Mucosa of rectum (tissue), 2 donors: Measurements from ENCODE around the gene POLR1G.
A peak's percentile ranks its signal among the peaks of the same experiment; 100 is the strongest.
"Not testable (repeated sequence)": the region's sequence is repeated elsewhere in the genome, so short reads cannot be mapped to it uniquely, and the experiment has no call there.

Source experiments
- H3K27ac ChIP-seq, 2 donors: one replicate each; pipeline ENCODE4 v1.7.0; 2013; ENCODE audit warnings: inconsistent platforms in 2 of 2, low read depth in 2 of 2, low read length in 2 of 2
- H3K27me3 ChIP-seq, 2 donors: one replicate each; pipeline ENCODE4 v1.7.0; 2013; ENCODE audit warnings: low read length in 2 of 2; ENCODE audit not compliant: control insufficient read depth in 2 of 2, insufficient read depth in 2 of 2
- H3K36me3 ChIP-seq, 2 donors: one replicate each; pipeline ENCODE4 v1.7.0; 2013; ENCODE audit warnings: low read length in 2 of 2; ENCODE audit not compliant: control insufficient read depth in 2 of 2, insufficient read depth in 2 of 2
- H3K4me1 ChIP-seq, 2 donors: one replicate each; pipeline ENCODE4 v1.7.0; 2013; ENCODE audit warnings: low read length in 2 of 2, mild to moderate bottlenecking in 1 of 2; ENCODE audit not compliant: control insufficient read depth in 2 of 2, insufficient read depth in 2 of 2
- H3K4me3 ChIP-seq, 2 donors: one replicate each; pipeline ENCODE4 v1.7.0; 2013; ENCODE audit warnings: low read length in 2 of 2
- H3K9ac ChIP-seq, 2 donors: one replicate each; pipeline ENCODE4 v1.7.0; 2013; ENCODE audit warnings: low read length in 2 of 2, low read depth in 1 of 2, mild to moderate bottlenecking in 1 of 2
- H3K9me3 ChIP-seq, 2 donors: one replicate each; pipeline ENCODE4 v1.7.0; 2013; ENCODE audit warnings: low read length in 2 of 2; ENCODE audit not compliant: control insufficient read depth in 2 of 2
- donor health status: healthy.
- donor health status: Normal muscosa, but diverticular disease.

POLR1G gene

DNA sequence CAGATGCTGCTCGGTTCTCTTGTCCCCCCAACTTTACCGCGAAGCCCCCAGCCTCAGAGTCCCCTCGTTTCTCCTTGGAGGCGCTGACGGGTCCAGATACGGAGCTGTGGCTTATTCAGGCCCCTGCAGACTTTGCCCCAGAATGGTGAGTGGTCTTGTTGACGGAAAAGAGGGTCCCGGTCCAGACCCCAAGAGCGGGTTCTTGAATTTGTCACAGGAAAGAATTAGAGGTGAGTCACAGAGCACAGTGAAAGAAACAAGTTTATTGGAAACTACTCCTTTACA is 589 bp downstream of the POLR1G start:
- Histone ChIP-seq H3K27me3 (no peaks in the 10 kb centered on the region), H3K9ac (peak overlapping the region; percentile 61 to 77), H3K27ac (no peak overlapping the region), H3K4me3 (peak overlapping the region; percentile 94 to 96), H3K4me1 (peaks cover 35 to 46% of the 10 kb centered on the region in 2 donors), H3K9me3 (no peaks in the 10 kb centered on the region), H3K36me3 (peaks cover 0 to 1% of the 10 kb centered on the region in 2 donors)

DNA sequence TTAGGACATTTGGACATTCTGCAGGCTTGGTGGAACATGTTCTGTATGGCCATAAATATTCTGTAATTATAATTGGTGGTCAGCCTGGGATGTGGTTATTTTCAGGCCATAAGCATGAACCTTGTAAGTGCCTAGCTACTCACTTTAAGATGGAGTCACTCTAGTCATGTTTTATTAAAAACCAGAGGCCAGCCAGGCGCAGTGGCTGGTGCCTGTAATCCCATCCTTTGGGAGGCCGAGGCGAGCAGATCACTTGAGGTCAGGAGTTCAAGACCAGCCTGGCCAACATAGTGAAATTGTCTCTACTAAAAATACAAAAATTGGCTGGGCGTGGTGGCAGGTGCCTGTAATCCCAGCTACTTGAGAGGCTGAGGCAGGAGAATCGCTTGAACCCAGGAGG is 1.1 kb downstream of the POLR1G start:
- not testable (repeated sequence) for H3K27me3 ChIP-seq, H3K4me3 ChIP-seq, H3K9me3 ChIP-seq, H3K27ac ChIP-seq, H3K9ac ChIP-seq, H3K36me3 ChIP-seq
- peaks cover 33 to 43% of the 10 kb centered on the region in 2 donors for H3K4me1 ChIP-seq

DNA sequence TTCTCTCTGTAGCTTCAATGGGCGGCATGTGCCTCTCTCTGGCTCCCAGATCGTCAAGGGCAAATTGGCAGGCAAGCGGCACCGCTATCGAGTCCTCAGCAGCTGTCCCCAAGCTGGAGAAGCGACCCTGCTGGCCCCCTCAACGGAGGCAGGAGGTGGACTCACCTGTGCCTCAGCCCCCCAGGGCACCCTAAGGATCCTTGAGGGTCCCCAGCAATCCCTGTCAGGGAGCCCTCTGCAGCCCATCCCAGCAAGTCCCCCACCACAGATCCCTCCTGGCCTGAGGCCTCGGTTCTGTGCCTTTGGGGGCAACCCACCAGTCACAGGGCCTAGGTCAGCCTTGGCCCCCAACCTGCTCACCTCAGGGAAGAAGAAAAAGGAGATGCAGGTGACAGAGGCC is 1.7 kb downstream of the POLR1G start:
- H3K27ac ChIP-seq = no peak overlapping the region
- no peak overlapping the region for H3K4me3 ChIP-seq

DNA sequence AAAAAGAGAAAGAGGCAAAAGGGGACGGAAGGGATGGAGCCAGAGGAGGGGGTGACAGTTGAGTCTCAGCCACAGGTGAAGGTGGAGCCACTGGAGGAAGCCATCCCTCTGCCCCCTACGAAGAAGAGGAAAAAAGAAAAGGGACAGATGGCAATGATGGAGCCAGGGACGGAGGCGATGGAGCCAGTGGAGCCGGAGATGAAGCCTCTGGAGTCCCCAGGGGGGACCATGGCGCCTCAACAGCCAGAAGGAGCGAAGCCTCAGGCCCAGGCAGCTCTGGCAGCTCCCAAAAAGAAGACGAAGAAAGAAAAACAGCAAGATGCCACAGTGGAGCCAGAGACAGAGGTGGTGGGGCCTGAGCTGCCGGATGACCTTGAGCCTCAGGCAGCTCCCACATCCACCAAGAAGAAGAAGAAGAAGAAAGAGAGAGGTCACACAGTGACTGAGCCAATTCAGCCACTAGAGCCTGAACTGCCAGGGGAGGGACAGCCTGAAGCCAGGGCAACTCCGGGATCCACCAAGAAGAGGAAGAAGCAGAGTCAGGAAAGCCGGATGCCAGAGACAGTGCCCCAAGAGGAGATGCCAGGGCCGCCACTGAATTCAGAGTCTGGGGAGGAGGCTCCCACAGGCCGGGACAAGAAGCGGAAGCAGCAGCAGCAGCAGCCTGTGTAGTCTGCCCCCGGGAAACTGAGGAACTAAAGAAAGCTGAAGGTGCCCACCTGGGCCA is 2.5 kb downstream of the POLR1G start:
- peaks cover 22 to 29% of the 10 kb centered on the region in 2 donors for H3K4me1 ChIP-seq
- H3K27me3 ChIP-seq = no peaks in the 10 kb centered on the region
- no peak overlapping the region for H3K9ac ChIP-seq
- no peaks in the 10 kb centered on the region for H3K9me3 ChIP-seq
- H3K4me3 ChIP-seq = no peak overlapping the region
- no peak overlapping the region for H3K27ac ChIP-seq
- peaks cover 4 to 12% of the 10 kb centered on the region in 2 donors for H3K36me3 ChIP-seq

More for the DNA sequence above, 1.7 kb downstream of the POLR1G start:
- Histone ChIP-seq H3K36me3 (peaks cover 0 to 7% of the 10 kb centered on the region in 2 donors), H3K4me1 (peaks cover 30 to 37% of the 10 kb centered on the region in 2 donors), H3K9ac (no peak overlapping the region), H3K9me3 (no peaks in the 10 kb centered on the region), H3K27me3 (no peaks in the 10 kb centered on the region)

DNA sequence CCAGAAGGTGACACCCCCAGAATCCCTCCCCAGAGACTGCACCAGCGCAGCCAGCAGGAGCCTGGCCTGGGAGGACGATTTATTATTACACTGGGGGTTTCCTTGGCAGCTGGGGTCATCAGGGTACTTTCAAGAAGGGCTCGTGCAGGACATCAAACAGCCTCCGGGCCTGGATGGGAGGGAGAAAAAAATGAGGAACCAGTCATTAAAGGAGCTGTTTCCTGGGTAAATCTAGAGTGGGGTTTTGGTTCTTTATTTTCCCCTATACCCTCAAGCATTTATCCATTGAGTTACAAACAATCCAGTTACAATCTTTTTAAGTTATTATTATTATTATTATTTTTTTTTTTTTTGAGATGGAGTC is 3.1 kb downstream of the POLR1G start:
- Histone ChIP-seq H3K9ac (no peak overlapping the region), H3K9me3 (no peaks in the 10 kb centered on the region), H3K36me3 (peaks cover 5 to 17% of the 10 kb centered on the region in 2 donors), H3K27ac (no peak overlapping the region), H3K4me1 (peaks cover 17 to 24% of the 10 kb centered on the region in 2 donors), H3K4me3 (no peak overlapping the region), H3K27me3 (no peaks in the 10 kb centered on the region)

DNA sequence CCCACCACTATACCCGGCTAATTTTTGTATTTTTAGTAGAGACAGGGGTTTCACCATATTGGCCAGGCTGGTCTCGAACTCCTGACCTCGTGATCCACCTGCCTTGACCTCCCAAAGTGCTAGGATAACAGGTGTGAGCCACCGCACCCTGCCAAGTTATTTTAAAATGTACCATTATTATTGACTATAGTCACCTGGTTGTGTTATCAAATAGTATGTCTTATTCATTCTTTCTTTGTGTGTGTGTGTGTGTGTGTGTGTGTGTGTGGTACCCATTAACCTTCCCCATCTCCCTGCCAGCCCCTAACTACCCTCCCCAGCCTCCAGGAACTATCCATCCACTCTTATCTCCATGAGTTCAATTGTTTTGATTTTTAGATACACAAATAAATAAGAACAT is 3.9 kb downstream of the POLR1G start:
- H3K27ac ChIP-seq, H3K9ac ChIP-seq, H3K4me3 ChIP-seq, H3K27me3 ChIP-seq, H3K9me3 ChIP-seq: not testable (repeated sequence)
- peaks cover 7 to 20% of the 10 kb centered on the region in 2 donors for H3K36me3 ChIP-seq
- H3K4me1 ChIP-seq = peaks cover 11 to 17% of the 10 kb centered on the region in 2 donors

DNA sequence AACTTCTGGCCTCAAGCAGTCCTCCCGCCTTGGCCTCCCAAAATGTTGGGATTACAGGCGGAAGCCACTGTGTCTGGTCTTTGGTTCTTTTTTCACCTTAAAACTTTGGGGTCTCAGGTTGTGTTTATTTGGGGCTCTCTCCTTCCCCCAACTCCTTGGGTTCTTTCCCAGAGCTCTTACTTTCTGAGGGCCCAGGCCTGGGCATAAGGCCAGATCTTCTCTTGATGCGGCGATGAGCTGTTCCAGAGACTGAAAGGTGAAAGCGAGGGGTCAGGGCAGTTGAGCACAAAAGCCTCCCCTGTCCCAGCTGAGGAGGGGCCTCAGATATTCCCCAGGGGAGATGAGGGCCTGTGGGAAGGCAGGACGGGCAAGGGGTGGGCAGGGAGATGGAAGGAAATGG is 7.1 kb downstream of the POLR1G start:
- Histone ChIP-seq H3K27ac (no peak overlapping the region), H3K27me3 (no peaks in the 10 kb centered on the region), H3K4me3 (no peak overlapping the region), H3K36me3 (peaks cover 11 to 24% of the 10 kb centered on the region in 2 donors), H3K9me3 (no peaks in the 10 kb centered on the region), H3K4me1 (no peaks in the 10 kb centered on the region), H3K9ac (no peak overlapping the region)

DNA sequence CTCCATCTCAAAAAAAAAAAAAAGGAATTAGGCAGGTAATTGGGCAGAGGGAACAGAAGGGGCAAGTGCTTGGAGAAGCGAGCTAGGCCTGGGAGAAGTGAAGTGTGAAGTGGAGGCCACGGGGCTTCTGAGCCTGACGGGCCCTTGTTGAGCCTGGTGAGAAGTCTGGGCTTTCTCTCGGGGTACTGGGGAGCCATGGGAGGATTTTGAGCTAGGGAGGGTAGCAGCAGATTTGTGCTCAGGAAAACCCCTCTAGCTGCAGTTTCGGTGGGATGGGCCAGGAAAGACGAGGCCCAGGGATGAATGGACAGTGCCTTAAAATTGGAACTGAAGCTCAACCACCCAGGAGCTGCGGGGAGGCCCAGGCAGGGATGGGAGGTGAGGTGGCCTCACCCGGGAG is 8.0 kb downstream of the POLR1G start:
- Histone ChIP-seq H3K36me3 (peaks cover 11 to 30% of the 10 kb centered on the region in 2 donors), H3K4me1 (peaks cover 0 to 5% of the 10 kb centered on the region in 2 donors), H3K27ac (no peak overlapping the region), H3K9ac (no peak overlapping the region), H3K9me3 (no peaks in the 10 kb centered on the region), H3K4me3 (no peak overlapping the region), H3K27me3 (no peaks in the 10 kb centered on the region)

DNA sequence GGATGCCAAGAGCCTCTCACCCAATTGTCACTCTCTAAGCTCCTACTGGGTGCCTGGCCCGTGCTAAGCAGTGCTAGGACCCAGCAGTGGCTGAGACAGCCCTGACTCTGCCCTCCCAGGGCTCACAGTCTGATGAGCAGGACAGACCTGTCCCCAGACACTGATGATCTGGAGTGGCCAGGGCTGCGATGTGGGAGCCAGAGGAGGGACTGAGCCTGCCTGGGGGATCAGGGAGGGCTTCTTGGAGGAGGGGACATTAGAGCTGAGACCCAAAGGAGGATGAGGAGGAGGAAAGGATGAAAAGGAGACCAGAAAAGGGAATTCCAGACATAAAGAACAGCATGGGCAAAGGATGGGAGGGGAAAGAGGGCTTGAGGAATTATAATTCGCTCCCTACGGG is 10.7 kb downstream of the POLR1G start:
- Histone ChIP-seq H3K36me3 (peaks cover 11 to 36% of the 10 kb centered on the region in 2 donors), H3K4me1 (peaks cover 4 to 5% of the 10 kb centered on the region in 2 donors), H3K4me3 (no peak overlapping the region), H3K9ac (no peak overlapping the region), H3K27me3 (no peaks in the 10 kb centered on the region), H3K9me3 (no peaks in the 10 kb centered on the region), H3K27ac (no peak overlapping the region)

DNA sequence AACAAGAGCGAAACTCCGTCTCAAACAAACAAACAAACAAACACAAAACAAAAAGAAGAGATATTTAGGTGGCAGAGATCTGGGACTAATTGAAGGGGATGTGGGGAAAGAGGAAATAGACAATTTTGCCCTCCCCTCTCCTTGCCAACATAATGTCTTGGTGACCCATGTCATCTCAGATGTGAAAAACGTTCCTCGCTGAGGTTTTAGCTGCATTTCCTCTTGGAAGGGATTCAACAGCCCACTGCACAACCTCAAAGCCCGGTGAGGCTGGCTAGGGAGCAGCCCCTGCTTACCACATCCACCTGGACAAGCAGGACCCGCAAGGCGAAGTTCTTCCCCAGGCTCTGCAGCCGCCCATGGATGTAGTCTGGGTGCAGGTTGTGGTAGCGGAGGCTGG is 12.4 kb downstream of the POLR1G start:
- Histone ChIP-seq H3K9me3 (no peaks in the 10 kb centered on the region), H3K4me1 (peaks cover 13% of the 10 kb centered on the region in 2 donors), H3K27me3 (no peaks in the 10 kb centered on the region), H3K36me3 (peaks cover 9 to 28% of the 10 kb centered on the region in 2 donors), H3K27ac (peak overlapping the region in 1 of 2 donors; percentile 52), H3K9ac (no peak overlapping the region), H3K4me3 (no peak overlapping the region)
